ENCODE measurements around the gene SARS1. TPM values are rescaled to one million over a fixed set of nuclear protein-coding genes. Genes with fewer than 3 reads are reported as not detected.

The SARS1 gene
- total RNA-seq, 1 donor from 2014 or later: 348 TPM

DNA sequence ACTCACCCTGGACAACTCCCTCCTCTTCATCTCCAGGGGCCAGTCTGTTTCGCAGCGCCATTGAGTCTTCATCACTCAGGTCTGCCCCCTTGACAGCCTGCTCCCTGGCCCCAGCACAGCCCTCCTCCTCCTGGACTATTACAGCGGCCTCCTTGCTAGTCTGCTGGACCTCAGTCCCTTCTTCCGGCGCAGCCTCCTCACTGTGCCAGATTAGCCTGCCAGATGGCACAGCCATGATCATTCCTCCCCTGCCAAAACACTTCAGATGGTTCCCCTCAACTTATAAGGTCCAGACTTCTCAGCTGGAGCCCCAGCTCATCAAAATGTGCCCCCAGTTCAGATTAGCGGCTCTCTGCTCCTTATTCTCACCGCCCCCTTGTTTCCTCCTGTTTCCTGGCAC lies 28.7 kb downstream of the SARS1 start:
- Mint-ChIP-seq H3K9me3 (ENCODE audit: low read depth) (no peaks in the 10 kb centered on the region), H3K4me1 (ENCODE audit: low read depth) (peaks cover 43% of the 10 kb centered on the region), H3K27me3 (ENCODE audit: low read depth) (no peaks in the 10 kb centered on the region), H3K27ac (ENCODE audit: unreplicated experiment) (peak overlapping the region; percentile 62), H3K4me3 (ENCODE audit: unreplicated experiment) (no peak overlapping the region), H3K36me3 (ENCODE audit: low read depth) (peaks cover 14% of the 10 kb centered on the region)
- TF ChIP-seq, protein P1, sequence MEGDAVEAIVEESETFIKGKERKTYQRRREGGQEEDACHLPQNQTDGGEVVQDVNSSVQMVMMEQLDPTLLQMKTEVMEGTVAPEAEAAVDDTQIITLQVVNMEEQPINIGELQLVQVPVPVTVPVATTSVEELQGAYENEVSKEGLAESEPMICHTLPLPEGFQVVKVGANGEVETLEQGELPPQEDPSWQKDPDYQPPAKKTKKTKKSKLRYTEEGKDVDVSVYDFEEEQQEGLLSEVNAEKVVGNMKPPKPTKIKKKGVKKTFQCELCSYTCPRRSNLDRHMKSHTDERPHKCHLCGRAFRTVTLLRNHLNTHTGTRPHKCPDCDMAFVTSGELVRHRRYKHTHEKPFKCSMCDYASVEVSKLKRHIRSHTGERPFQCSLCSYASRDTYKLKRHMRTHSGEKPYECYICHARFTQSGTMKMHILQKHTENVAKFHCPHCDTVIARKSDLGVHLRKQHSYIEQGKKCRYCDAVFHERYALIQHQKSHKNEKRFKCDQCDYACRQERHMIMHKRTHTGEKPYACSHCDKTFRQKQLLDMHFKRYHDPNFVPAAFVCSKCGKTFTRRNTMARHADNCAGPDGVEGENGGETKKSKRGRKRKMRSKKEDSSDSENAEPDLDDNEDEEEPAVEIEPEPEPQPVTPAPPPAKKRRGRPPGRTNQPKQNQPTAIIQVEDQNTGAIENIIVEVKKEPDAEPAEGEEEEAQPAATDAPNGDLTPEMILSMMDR (IDR thresholded peaks at IDR 0.05): no peak
- DNase-seq (ENCODE audit: low spot score): no peak

DNA sequence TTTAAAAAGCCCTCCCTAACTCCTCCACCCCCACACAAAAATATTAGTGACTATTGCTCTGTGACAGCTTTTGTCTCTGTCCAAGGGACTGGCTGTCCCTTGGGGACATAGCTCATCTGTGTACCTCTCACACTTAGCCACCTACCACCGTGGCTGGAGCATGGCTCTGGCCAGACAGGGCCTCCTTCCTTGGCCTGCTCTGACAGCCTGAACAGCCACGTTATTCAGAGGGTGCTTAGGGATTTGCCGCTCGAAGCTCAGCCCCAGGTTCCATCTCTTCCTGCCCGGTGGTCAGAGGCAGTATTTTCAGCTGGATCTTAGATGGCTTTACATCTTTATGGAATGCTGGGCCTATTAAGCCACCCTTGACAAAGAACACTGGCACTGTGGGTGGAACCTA lies 29.5 kb downstream of the SARS1 start:
- no peaks in the 10 kb centered on the region for H3K27me3 Mint-ChIP-seq (ENCODE audit: low read depth)
- H3K27ac Mint-ChIP-seq (ENCODE audit: unreplicated experiment): peak overlapping the region; percentile 1
- H3K4me3 Mint-ChIP-seq (ENCODE audit: unreplicated experiment): no peak overlapping the region
- H3K9me3 Mint-ChIP-seq (ENCODE audit: low read depth): no peaks in the 10 kb centered on the region
- peaks cover 8% of the 10 kb centered on the region for H3K36me3 Mint-ChIP-seq (ENCODE audit: low read depth)
- TF ChIP-seq, protein P1 (IDR thresholded peaks at IDR 0.05): peak; percentile 9
- peaks cover 43% of the 10 kb centered on the region for H3K4me1 Mint-ChIP-seq (ENCODE audit: low read depth)
- no peak for DNase-seq (ENCODE audit: low spot score)

DNA sequence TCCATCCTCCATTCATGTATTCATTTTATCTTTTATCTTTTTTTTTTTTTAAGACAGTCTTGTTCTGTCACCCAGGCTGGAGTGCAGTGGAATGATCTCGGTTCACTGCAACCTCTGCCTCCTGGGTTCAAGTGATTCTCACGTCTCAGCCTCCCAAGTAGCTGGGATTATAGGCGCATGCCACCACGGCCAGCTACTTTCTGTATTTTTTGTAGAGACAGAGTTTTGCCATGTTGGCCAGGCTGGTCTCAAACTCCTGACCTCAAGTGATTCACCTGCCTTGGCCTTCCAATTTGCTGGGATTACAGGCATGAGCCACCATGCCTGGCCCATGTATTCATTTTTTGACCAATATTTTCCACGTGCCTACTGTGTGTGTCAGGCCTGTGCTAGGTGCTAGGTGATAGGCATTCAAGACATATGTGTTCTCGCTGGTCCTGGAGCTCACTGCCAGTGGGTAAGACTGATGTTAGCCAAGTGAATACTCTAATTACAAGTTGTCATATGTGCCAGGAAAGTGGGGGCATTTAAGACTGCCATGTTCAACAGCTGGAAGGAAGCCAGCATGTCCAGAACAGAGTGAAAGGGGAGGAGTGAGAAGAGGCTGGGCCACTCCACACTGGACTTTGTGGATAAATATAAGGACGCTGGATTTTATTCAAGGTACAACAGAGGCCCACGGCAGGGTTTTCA lies 30.3 kb downstream of the SARS1 start:
- peaks cover 4% of the 10 kb centered on the region for H3K36me3 Mint-ChIP-seq (ENCODE audit: low read depth)
- no peak overlapping the region for H3K27ac Mint-ChIP-seq (ENCODE audit: unreplicated experiment)
- peaks cover 40% of the 10 kb centered on the region for H3K4me1 Mint-ChIP-seq (ENCODE audit: low read depth)
- H3K4me3 Mint-ChIP-seq (ENCODE audit: unreplicated experiment): no peak overlapping the region
- H3K27me3 Mint-ChIP-seq (ENCODE audit: low read depth): no peaks in the 10 kb centered on the region
- TF ChIP-seq, protein P1 (IDR thresholded peaks at IDR 0.05): no peak
- no peak for DNase-seq (ENCODE audit: low spot score)
- H3K9me3 Mint-ChIP-seq (ENCODE audit: low read depth): no peaks in the 10 kb centered on the region

DNA sequence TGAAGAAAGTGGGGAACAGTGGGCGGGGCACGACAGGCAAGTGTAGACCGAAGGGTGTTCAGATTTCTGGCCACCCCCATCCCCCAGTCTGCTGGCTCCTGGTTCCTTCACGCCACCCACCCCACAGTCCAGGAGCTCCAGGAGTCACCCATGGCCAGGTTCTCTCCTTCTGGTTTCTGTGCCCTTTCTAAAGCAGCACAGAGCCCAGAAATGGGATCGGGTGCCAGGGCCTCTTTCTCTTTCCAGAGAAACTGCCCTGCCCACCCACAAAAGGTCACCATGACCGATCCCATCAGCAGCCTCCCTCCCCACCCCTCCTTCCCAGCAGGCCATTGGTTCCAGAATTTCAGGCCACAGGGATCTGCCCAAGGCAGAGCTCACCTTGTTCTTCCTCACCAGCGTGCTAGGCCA lies 32.4 kb downstream of the SARS1 start:
- Mint-ChIP-seq H3K27me3 (ENCODE audit: low read depth) (no peaks in the 10 kb centered on the region), H3K4me3 (ENCODE audit: unreplicated experiment) (no peak overlapping the region), H3K36me3 (ENCODE audit: low read depth) (no peaks in the 10 kb centered on the region), H3K27ac (ENCODE audit: unreplicated experiment) (no peak overlapping the region), H3K9me3 (ENCODE audit: low read depth) (no peaks in the 10 kb centered on the region), H3K4me1 (ENCODE audit: low read depth) (peaks cover 23% of the 10 kb centered on the region)
- DNase-seq (ENCODE audit: low spot score): no peak
- TF ChIP-seq, protein P1 (IDR thresholded peaks at IDR 0.05): no peak

DNA sequence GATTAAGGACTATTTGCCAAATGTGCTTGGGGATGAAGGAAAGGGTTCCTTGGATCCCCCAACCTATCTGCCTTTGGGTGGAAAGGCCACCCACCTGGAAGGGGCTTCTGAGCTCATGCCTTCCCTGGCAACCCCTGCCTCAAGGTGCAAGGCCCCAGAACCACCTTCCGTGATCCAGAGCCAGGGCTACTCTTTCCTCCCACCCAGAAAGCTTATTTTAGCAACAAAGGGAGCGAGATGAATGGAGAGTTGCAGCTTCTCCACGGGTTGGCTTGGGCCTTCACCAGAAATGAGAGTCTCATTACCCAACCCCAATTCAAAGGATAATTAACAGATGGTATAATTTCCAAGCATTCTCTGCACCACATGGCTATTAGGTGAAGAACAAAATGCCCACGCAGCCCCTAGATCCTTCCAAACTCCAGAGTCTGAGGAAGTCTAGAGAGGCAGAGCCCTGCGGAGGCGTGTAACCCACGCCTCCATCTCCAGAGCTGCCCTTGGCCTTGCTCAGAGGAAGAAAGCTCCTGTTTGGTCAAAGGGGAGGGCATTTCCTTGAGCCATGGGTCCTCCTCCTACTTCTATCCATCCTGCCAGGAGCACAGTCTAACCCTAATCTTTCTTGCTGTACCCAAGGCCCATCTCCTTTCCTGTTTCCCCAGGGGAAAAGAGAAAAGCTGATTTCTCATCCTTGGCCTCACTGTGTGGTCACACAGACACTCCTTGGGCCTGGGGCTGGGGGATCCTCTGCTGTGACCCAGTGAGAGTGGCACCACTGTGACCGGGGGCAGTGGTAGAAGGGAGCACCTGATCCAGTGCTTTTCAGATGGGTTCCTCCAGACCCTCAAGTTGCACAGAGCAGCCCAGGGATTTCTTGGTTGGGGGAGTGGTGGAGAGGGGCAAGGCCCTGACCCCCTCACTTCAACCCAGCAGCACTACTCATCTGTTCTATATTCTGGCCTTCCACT lies 34.0 kb downstream of the SARS1 start:
- Mint-ChIP-seq H3K27me3 (ENCODE audit: low read depth) (no peaks in the 10 kb centered on the region), H3K4me3 (ENCODE audit: unreplicated experiment) (no peak overlapping the region), H3K4me1 (ENCODE audit: low read depth) (peaks cover 11% of the 10 kb centered on the region), H3K36me3 (ENCODE audit: low read depth) (no peaks in the 10 kb centered on the region), H3K27ac (ENCODE audit: unreplicated experiment) (no peak overlapping the region), H3K9me3 (ENCODE audit: low read depth) (no peaks in the 10 kb centered on the region)
- TF ChIP-seq, protein P1 (IDR thresholded peaks at IDR 0.05): no peak
- peak; percentile 56 for DNase-seq (ENCODE audit: low spot score)

Data from chondrocyte (in vitro differentiated cells).